ENCODE results near the gene BTG1.

BTG1 gene

DNA sequence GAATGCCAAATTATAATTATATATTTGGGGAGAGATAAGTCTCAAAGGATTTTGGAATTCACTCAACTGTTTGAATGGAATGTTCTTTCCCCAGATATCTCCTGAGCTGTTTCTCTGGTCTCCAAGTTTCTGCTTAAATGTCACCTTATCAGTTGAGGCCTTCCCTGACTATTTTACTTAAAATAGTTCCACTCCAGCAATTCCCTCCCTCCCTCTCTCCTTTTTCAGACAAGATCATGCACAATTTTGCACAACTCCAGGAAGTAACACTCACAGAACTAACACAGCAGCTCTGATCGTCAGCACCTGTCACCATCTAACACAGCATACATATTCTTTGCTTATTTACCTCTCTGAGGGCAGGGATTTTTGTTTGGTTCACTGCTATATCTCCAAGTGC lies 12.5 kb downstream of the BTG1 start:
- peak in 1 of 14 donors; percentile 64 for DNase-seq

DNA sequence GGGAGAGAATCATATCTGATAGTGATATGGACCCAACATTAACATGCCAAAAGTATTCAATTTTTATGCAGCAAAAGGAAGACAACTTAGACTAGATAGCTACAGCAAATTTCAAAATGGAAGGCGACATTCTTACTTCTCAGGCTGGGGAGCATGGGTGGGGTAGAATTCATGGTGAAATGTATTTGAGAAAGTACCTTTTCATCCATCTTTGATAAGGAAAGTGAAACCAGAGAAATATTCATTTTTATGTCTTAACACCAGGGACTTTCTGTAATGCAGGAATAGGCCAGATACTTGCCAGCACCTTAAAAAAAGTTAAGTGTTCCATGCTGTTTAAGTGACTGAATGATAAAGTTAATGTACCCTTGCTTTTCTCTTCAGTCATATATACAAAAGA lies 13.4 kb downstream of the BTG1 start:
- no peak for DNase-seq

GRCh38 chr12:92130999-92131398 lies 14.6 kb downstream of the BTG1 start:
- DNase-seq: no peak

DNA sequence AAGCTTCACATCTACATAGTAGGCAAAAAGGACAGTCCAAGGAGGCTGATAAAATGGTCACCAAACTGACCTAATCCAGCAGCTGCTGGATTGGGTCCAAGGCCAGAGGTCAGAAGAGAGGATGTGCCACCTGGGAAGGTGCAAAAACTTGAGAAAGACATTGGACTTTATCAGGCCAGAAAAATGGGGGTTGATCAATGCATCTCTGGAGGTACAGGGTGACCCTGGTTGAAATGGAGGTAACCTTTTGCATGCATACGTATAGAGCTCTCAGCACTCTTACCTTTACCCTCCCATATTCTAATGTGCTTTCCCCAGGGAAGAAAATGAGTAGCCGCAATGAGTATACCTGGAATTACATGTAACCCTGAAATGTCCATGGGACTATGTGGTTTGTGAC lies 16.0 kb downstream of the BTG1 start:
- no peak for DNase-seq

DNA sequence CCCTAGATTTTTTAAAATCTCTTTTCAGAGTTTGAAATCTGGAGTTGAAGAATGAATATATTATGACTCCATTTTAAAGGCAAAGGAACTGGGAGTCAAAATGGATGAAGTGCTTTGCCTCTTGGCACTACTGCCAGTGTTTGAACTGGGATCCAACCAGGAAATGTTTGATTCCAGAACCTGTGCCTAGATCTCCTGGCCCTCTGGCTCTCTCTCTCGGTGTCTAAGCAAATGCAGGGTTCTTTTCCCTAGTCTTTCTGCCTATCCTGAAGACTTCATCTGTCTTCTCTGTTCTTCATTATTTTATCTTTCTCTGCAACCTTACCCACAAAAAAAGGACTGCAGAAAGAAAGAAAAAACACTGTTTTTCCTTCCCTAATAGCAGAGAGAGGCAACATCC lies 17.0 kb downstream of the BTG1 start:
- DNase-seq: no peak

DNA sequence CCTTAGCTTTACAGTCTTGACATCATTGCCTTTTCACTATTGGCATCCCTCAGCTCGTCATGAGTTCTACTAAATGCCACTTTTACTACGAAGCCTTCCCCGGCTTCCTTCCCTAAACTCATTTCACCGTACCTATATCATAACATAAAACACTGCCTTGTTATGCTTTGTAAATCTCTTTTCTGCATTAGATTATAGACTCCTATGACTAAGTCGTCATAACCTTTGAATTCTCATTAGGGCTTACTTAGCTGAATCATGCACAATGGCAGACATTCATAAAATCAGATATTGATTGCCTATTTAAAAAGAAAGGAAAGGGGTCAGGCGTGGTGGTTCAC lies 21.0 kb downstream of the BTG1 start:
- no peak for DNase-seq

DNA sequence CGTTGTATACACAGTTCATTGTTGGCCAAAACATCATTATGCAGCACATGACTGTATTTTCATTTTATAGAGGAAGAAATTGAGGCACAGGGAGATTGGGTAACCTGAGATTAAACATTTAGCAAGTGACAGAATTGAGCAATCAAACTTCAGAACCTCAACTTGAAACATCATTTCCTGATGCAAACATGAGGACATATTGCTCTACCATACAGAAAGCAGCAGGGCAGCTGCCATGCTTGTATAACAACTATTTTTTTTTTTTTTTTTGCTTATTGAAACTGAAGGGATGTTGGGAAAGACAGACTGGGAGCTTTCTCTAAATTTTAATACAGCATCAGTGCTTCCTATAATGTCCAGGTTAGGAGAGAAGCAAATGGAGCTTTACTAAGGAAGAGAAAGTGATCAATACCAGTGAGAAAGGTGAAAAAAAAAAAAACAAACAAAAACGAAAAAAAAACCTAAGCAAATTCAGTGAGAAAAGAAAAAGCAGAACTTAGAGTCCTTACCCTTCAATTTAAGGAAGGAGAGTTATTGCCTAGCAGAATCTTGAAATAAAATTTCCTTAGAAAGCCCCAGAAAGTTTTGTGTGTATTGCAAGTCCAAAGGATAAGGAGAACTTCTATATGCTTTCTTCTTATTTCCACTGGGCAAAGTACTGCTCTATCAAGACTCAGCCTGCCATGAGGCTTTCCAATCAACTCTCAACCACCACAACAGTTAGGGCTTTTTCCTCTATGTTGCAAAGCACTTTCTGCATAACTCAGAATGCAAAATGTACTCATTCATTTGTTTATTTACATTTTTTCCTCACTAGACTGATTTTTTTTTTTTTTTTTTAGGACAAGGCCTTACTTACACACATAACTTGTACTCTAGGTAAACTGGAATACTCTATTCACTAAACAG lies 21.6 kb downstream of the BTG1 start:
- DNase-seq: no peak

DNA sequence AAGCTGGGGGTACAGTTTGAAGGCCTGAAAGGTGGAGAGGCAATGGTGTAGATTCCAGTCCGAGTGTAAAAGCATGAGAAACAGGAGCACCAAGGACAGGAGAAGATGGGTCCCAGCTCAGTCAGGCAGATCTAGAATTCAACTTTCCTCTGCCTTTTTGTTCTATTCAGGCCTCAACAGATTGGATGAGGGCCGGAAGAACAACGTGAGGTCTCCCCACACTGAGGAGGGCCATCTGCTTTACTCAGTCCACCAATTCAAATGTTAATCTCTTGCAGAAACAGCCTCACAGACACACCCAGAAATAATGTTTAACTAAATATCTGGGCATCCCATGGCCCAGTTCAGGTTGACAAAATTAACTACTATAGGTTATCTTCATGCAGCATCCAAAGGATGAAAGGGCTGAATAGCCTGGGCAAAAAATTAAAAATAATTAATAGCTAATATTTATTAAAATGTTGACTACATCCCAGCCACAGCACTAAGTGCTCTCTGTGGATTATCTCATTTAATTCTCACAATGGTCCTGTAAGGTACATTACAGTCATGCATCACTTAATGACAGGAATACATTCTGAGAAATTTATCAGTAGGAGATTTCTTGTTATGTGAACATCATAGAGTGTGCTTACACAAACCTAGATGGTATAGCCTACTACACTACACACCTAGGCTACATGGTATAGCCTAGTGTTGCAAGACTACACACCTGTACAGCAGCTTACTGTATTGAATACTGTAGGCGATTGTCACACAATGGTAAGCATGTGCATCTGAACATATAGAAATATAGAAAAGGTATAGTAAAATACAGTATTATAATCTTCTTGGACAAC lies 22.5 kb downstream of the BTG1 start:
- DNase-seq: peak in 1 of 14 donors; percentile 55

DNA sequence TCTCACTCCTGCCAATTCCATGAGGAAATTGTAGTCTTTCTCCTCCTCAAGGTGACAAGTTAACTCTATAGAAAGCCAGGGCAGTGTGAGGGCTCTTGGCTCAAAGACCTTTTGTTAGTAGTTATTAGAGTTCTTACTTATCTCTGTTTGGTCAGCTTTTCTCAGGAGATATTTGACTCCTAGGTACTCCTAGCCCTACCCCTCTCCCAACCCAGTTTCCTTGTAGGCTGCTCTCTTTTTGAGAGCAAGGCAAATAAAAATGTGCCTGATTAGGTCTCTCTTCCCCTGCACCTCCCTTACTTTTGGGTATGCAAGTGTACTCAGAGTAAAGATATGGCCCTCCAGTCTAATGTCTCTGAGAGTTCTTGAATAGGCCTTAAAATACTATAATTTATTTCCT lies 23.8 kb downstream of the BTG1 start:
- no peak for DNase-seq

DNA sequence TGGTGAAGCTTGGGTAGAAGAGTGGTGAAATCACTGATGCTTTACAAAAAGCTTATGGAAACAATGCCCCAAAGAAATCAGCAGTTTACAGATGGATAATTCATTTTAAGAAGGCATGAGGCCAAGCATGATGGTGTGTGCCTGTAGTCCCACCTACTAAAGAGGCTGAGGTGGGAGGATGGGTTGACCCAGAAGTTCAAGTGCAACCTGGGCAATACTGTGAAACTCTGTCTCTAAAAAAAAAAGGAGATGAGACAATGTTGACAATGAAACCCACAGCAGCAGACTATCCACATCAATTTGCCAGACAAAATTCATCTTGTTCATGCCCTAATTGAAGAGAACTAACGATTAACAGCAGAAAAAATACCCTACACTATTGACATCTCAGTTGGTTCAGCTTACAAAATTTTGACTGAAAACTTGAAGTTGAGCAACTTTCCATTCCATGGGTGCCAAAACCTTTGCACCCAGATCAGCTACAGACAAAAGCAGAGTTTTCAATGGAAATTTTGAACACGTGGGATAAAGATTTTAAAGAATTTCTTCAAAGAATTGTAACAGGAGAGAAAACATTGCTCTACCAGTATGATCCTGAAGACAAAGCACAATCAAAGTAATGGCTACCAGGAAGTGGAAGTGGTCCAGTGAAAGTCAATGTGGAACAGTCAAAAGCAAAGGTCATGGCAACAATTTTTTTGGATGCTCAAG lies 26.7 kb downstream of the BTG1 start:
- no peak for DNase-seq

- DNase-seq: no peak
These were observed 30.8 kb downstream of the BTG1 start for GRCh38 chr12:92114834-92115233.

DNA sequence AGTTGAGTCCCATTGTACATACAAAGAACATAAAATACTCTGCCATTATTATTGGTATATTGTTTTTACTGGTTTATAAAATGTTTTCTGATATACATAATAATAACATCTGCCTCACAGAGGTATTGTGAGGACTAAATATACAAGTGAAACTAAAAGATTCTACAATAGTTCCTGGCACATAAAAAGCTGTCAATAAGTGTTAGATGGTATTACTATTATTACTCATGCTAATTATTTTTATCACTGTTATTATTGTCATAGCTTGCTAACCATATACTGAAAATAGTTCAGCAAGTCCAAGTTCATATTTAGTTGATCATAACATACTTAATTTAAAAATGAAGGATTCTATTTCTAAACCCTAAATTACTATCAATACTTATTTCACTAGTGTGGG lies 34.4 kb downstream of the BTG1 start:
- no peak for DNase-seq

DNA sequence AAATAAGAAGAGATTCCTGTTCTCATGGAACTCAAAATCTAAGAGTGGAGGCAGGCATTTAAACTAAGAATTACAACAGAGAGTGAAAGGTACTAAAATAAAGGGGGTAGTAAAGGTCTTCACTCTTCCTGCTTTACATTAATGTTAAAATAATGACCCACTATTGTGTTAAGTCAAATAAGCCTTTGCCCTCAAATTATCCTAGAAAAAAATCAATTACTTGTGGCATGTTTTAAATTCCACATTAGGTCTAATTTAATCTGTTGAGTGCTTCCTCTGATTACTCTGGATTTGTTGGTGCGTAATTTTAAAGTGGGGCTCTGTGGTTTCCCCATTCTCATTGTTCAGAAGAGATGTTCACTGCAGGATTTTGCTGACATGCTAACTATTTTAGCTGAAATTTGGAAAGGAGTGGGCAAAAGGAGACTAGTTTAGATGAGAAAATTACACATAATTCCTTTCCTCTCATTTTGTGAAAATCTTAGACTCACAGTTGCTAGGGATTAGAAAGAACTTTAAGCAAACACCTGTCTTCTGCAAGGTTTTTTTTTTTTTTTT lies 35.5 kb downstream of the BTG1 start:
- no peak for DNase-seq

DNA sequence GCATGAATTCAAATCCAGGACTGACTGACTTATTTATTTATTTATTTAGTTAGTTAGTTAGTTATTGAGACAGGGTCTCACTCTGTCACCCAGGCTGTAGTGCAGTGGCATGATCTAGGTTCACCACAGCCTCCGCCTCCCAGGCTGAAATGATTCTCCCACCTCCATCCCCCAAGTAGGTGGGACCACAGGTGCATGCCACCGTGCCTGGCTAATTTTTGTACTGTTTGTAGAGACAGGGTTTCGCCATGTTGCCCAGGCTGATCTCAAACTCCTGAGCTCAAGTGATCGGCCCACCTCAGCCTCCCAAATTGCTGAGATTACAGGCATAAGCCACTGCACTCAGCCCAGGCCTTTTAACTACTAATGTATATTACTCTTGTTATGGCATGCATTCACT lies 36.0 kb downstream of the BTG1 start:
- no peak for DNase-seq

- DNase-seq: peak in 1 of 14 donors; percentile 46
These were observed 37.0 kb downstream of the BTG1 start for GRCh38 chr12:92108651-92109050.

- peak in 4 of 14 donors; percentile 2 to 84 (median 9) for DNase-seq
These were observed 38.0 kb downstream of the BTG1 start for GRCh38 chr12:92107621-92108131.

- DNase-seq: peak in 1 of 14 donors; percentile 77
These were observed 38.6 kb downstream of the BTG1 start for GRCh38 chr12:92107094-92107493.

GRCh38 chr12:92105676-92106075 lies 40.0 kb downstream of the BTG1 start:
- peak in 1 of 14 donors; percentile 68 for DNase-seq

DNA sequence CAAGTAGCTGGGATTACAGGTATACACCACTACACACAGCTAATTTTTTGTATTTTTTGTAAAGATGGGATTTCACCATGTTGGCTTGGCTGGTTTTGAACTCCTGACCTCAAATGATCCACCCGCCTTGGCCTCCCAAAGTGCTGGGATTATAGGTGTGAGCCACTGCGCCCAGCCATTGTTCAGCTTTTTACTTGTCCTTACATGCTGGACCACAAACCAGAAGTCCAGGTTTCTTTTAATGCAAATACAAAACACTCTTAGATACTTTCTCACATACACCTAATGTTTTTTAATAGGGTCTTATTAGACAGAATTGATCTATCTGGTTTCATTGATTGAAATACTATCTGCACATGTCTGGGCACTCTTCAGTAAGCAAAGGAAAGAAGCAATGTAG lies 40.5 kb downstream of the BTG1 start:
- no peak for DNase-seq

DNA sequence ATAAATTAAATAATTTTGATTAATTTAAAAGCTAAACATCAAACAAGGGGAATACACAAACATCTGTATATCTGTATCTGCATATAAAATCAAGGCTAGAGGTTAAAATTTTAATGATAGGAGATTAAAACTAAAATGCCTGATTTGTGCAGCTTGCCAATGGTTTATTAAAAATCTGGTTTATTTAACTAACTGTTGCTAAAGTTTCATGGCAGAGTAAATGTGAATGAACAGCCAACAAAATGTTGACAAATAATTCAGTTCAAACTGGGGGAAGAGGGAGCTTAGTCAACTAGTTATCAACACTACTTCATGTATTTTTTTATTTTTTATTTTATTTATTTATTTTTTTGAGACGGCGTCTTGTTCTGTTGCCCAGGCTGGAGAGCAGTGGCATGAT lies 43.0 kb downstream of the BTG1 start:
- DNase-seq: no peak

GRCh38 chr12:92098594-92099380 lies 46.9 kb downstream of the BTG1 start:
- no peak for DNase-seq
